ENCODE data around the gene UCP2. TPM values are rescaled to one million over a fixed set of nuclear protein-coding genes. Genes with fewer than 3 reads are reported as not detected.
A peak's percentile ranks its signal among the peaks of the same experiment; 100 is the strongest.

UCP2 gene, protein sequence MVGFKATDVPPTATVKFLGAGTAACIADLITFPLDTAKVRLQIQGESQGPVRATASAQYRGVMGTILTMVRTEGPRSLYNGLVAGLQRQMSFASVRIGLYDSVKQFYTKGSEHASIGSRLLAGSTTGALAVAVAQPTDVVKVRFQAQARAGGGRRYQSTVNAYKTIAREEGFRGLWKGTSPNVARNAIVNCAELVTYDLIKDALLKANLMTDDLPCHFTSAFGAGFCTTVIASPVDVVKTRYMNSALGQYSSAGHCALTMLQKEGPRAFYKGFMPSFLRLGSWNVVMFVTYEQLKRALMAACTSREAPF
- 20.3 and 22.7 TPM in 2 replicates for total RNA-seq (2014; rRNA removed; shearing (Covaris generic); ENCODE audit: low replicate concordance)

- in situ Hi-C loops (cut with HindIII; ENCODE audit: low pct_unique_long_range_greater_than_20kb, low sequenced_read_pairs): no loop called here
- no peak for DNase-seq (ENCODE audit: low read depth)
Observed at GRCh38 chr11:73982595-73982989, at the start of gene UCP2. TSS of gene UCP2 (minus strand) at chr11:73982843. CDS start at chr11:73978378, 4,465 bp downstream.

- no peak for DNase-seq (ENCODE audit: low read depth)
- in situ Hi-C loops (cut with HindIII; ENCODE audit: low pct_unique_long_range_greater_than_20kb, low sequenced_read_pairs): no loop called here
Observed at GRCh38 chr11:74030723-74031676, 48.4 kb upstream of the UCP2 start.

- peak; percentile 37 for DNase-seq (ENCODE audit: low read depth)
- in situ Hi-C loops (cut with HindIII; ENCODE audit: low pct_unique_long_range_greater_than_20kb, low sequenced_read_pairs): no loop called here
Observed at GRCh38 chr11:74025467-74026166, 43.0 kb upstream of the UCP2 start.

DNA sequence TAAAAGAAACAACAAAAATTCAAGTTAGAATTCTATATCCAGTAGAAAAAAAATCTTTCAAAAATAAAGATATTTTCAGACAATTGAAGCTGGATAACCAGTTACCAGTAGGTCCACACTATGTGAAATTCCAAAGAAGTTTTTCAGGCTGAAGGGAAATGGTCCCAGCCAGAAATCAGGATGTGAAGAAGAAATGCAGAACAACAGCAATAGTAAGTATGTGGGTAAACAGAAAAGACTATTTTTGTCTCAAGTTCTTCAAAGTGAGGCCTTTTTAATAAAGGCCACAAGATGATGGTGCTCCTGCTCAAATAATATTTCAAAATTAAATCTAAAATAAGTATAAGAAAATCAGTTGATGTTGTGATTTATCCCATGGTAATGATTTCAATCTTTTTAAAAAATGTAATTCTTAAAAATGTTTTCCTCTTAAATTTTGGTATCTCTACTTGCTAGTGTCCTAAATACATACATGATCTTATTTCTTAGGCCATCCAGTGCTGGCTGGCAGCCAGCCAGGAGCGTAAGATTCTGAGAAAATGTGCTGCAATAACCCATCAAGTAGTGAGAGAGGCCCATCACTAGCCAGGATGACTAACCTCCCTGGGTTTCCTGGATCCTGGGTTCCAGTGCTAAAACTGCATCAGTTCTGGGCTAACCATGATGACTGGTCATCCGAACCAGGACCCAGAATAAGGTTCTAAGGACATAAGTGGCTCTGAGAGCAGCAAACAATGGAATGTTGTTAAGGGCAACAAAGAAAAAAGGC is 41.8 kb upstream of the UCP2 start:
- in situ Hi-C loops (cut with HindIII; ENCODE audit: low pct_unique_long_range_greater_than_20kb, low sequenced_read_pairs): no loop called here
- no peak for DNase-seq (ENCODE audit: low read depth)

GRCh38 chr11:74023276-74023675 is 40.6 kb upstream of the UCP2 start:
- DNase-seq (ENCODE audit: low read depth): no peak
- in situ Hi-C loops (cut with HindIII; ENCODE audit: low pct_unique_long_range_greater_than_20kb, low sequenced_read_pairs): no loop called here

GRCh38 chr11:74022546-74022945 is 39.9 kb upstream of the UCP2 start:
- in situ Hi-C loops (cut with HindIII; ENCODE audit: low pct_unique_long_range_greater_than_20kb, low sequenced_read_pairs): no loop called here
- no peak for DNase-seq (ENCODE audit: low read depth)

DNA sequence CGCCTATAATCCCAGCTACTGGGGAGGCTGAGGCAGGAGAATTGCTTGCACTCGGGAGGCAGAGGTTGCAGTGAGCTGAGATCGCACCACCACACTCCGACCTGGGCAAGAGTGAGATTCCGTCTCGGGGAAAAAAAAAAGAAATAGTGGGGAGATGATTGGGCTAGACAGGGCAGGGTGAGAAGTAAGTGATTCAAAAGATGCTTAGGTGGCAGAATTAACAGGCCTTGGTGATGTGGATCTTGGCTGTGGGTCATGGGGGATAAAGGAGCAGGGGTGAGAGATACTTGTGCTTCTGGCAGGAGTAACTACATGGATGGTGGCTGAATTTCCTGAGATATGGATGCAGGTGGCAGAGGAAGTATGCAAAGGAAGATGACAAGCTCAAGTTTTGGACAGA is 39.4 kb upstream of the UCP2 start:
- in situ Hi-C loops (cut with HindIII; ENCODE audit: low pct_unique_long_range_greater_than_20kb, low sequenced_read_pairs): no loop called here
- DNase-seq (ENCODE audit: low read depth): no peak

GRCh38 chr11:74020539-74020938 is 37.9 kb upstream of the UCP2 start:
- DNase-seq (ENCODE audit: low read depth): no peak
- in situ Hi-C loops (cut with HindIII; ENCODE audit: low pct_unique_long_range_greater_than_20kb, low sequenced_read_pairs): no loop called here

DNA sequence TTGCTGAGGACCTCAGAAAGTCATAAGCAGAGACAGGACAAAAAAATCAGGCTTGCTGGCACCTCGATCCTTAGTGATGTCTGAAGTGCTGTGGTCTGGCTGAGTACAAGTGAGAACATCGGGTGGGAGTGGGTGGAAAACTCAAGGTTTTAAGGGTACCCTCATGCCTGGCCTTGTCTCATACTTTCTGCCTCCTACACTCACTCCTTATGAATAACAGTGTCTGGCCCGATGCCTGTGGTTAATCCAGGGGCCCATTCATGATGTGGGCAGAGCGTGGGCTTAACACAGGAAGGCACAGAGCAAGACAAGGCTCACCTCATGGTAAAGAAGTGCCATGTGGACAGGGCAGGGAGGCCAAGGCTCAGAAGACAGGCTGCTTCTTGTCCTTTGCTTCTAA is 37.2 kb upstream of the UCP2 start:
- DNase-seq (ENCODE audit: low read depth): no peak
- in situ Hi-C loops (cut with HindIII; ENCODE audit: low pct_unique_long_range_greater_than_20kb, low sequenced_read_pairs): no loop called here

DNA sequence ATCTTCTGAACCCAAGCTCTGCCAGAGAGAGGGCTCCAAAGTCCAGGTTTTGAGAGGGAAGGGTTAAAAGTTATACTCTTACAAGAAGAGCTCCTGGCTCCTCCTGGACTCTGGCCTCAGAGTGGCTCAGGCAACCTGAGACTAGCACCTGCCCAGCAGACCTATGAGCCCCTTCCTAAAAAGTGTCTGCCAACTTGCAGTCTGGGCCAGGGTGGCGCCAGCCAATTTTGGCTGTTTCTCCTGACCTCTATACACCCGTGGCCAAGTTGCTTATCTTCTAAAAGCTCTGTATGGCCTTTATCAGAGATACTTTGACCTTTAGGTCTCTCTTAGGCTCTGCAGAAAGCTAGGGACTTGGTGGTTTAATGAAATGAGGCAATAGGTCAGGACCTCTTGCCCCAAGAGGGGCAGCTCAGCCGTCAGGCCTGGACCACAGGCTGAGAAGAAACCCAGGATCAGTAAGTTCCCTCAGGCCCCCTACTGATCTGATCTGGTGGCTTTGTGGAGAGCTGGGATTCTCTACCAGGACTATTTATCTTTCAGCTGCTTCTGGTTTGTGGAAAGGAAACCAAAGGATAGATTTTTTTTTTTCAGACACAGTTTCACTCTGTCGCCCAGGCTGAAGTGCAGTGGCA is 36.6 kb upstream of the UCP2 start:
- no peak for DNase-seq (ENCODE audit: low read depth)
- in situ Hi-C loops (cut with HindIII; ENCODE audit: low pct_unique_long_range_greater_than_20kb, low sequenced_read_pairs): no loop called here

GRCh38 chr11:74018331-74019005 is 35.8 kb upstream of the UCP2 start:
- in situ Hi-C loops (cut with HindIII; ENCODE audit: low pct_unique_long_range_greater_than_20kb, low sequenced_read_pairs): no loop called here
- peak; percentile 11 for DNase-seq (ENCODE audit: low read depth)

DNA sequence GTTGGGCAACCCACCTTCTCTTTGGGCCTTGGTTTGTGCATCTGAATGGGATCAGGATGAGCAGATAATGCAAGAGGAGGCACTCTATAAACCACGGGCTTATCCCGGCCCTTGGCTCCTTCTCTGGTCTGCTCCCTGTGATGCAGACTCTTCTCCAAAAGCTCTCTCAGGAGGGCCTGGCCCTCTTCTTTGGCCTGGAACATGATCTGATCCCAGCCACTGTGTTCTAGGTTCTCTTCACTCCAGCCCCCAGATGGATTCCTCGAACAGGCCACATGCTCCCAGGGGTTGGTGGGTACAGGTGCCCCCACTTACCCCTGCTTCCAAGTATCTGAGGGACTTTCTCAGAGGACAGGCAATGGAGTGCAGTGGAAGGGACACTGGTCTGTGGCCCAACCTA is 35.0 kb upstream of the UCP2 start:
- no peak for DNase-seq (ENCODE audit: low read depth)
- in situ Hi-C loops (cut with HindIII; ENCODE audit: low pct_unique_long_range_greater_than_20kb, low sequenced_read_pairs): no loop called here

DNA sequence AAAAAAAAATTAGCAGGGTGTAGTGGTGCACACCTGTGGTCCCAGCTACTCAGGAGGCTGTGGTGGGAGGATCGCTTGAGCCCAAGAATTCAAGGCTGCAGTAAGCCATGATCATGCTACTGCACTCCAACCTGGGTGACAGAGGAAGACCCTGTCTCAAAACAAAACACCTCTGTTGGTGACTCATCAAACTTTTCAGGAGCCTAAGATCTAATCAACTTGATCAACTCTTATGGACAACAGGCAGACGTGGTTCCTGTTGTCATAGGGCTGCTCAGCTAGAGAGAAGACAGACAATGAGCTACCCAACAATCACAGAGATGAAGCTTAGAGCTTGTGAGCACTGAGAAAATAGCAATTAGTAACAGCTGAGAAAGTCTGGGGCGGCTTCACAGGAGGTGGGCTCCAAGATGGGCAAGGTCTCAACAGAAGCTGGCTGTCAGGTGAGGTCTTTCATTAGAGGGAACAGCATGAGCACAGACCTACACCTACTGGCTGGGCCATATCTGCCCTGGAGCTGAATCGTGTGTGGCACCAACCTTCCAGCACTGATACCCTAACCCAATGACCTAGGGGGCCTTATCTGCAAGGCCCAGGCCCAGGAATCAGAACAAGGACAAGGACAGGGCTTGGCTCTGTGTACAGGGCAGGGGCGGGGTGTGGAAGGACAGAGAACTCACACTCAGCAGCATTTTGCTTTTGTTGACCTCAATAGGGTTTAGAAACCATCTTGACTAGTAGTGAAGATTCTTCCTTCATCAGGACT is 33.5 kb upstream of the UCP2 start:
- in situ Hi-C loops (cut with HindIII; ENCODE audit: low pct_unique_long_range_greater_than_20kb, low sequenced_read_pairs): no loop called here
- DNase-seq (ENCODE audit: low read depth): no peak

DNA sequence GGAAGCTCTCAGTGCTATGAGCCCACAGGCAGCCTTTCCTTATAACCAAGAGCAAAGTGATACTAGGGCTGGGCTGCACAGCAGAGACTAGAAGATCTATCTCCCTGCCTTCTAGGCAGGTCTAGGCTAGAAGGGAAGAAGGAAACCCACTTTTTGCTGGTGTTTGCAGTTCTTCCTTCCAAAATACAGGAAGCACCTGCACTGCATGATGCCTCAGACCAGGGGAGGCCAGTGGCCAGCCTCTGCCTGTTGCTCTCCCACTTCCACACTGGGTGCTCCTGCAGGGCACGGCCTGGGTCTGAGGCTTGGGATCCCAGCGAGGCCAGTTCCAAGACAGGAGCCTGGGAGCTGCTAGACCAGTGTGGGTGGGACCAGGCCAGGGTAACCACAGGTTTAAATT is 32.2 kb upstream of the UCP2 start:
- in situ Hi-C loops (cut with HindIII; ENCODE audit: low pct_unique_long_range_greater_than_20kb, low sequenced_read_pairs): no loop called here
- DNase-seq (ENCODE audit: low read depth): no peak

DNA sequence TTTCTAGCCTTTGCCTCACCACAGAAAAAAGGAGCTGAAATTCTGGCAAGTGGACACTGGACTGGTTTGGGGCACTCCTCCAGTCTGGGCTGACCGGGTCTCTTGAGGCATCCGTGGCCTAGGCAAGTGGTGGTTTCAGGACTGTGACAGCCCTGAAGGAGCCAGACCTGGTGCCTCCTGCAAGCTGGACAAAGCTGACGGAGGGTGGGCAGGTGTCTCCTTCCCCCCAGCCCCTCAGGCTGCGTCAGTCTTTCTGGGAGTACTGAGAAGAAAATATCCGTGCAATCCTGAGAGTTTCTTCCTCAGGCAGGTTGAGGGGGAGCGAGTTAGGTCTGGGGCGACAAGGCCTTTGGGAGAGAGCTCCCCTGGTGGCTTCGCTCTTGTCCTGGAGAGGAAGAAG is 30.5 kb upstream of the UCP2 start:
- no peak for DNase-seq (ENCODE audit: low read depth)
- in situ Hi-C loops (cut with HindIII; ENCODE audit: low pct_unique_long_range_greater_than_20kb, low sequenced_read_pairs): no loop called here

DNA sequence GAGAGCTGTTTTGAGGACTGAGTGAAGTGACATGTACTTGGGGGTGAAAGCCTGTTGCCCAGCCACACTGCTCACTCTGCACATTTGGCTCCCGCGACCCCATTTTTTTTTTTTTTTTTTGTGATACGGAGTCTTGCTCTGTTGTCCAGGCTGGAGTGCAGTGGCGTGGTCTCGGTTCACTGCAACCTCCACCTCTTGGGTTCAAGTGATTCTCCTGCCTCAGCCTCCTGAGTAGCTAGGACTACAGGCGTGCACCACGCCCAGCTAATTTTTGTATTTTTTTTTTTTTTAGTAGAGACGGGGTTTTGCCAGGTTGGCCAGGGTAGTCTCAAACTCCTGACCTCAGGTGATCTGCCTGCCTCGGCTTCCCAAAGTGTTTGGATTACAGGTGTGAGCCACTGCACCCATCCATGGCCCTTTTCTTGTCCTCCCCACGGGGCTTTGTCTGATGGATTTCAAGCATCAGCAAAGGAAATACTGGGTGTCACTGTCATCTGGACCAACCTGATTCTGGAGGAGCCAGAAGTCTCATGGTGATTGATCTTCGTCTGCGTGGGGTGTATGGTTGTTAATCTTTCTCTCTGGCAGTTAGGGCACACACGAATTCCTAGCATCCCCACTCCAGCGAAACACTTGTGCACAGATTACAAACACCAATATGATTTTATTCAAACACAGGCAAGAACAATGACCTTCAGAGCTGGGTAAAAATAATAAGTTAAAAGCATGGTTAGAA is 29.6 kb upstream of the UCP2 start:
- DNase-seq (ENCODE audit: low read depth): no peak
- in situ Hi-C loops (cut with HindIII; ENCODE audit: low pct_unique_long_range_greater_than_20kb, low sequenced_read_pairs): no loop called here
